Fibroblast of villous mesenchyme (primary cell): ENCODE data around the gene PODNL1. TPM values are rescaled to one million over a fixed set of nuclear protein-coding genes. Genes with fewer than 3 reads are reported as not detected.
A peak's percentile ranks its signal among the peaks of the same experiment; 100 is the strongest.

Experiments used
- DNase-seq: peaks from one replicate; pipeline ENCODE4 v3.0.0-alpha.2; 2010; ENCODE audit warnings: low read depth
- H3K4me3 ChIP-seq: 2 replicates; pipeline ENCODE4 v1.5.1; 2011; ENCODE audit warnings: low read depth, mild to moderate bottlenecking, low read length
- CTCF ChIP-seq: IDR thresholded peaks from 2 replicates; pipeline ENCODE4 v1.5.1; 2012; ENCODE audit warnings: low read depth, mild to moderate bottlenecking, low read length; ENCODE audit not compliant: insufficient read depth
- total RNA-seq: library from RNA; depleted of rRNA; stranded (reverse); fragments of >200 nt; gene quantifications from 2 replicates; pipeline ENCODE4 v1.2.3, GENCODE V29; 2012

The PODNL1 gene
- total RNA-seq, 1 donor, result 2.6 TPM

GRCh38 chr19:13892870-13893269 lies 45.3 kb downstream of the PODNL1 start:
- no peak for DNase-seq
- no peak for TF ChIP-seq CTCF
- no peak overlapping the region for H3K4me3 ChIP-seq

- H3K4me3 ChIP-seq, result no peak overlapping the region
- no peak for DNase-seq
- no peak for TF ChIP-seq CTCF
Observed at GRCh38 chr19:13890136-13890535, 48.1 kb downstream of the PODNL1 start.

- DNase-seq, result no peak
- no peak overlapping the region for H3K4me3 ChIP-seq
- no peak for TF ChIP-seq CTCF
Observed at GRCh38 chr19:13888281-13888680, 49.9 kb downstream of the PODNL1 start.

GRCh38 chr19:13887517-13887916 lies 50.7 kb downstream of the PODNL1 start:
- TF ChIP-seq CTCF, result no peak
- peak; percentile 72 for DNase-seq
- H3K4me3 ChIP-seq, result no peak overlapping the region

GRCh38 chr19:13887018-13887436 lies 51.2 kb downstream of the PODNL1 start:
- TF ChIP-seq CTCF, result no peak
- H3K4me3 ChIP-seq, result no peak overlapping the region
- DNase-seq, result no peak

GRCh38 chr19:13885826-13886365 lies 52.3 kb downstream of the PODNL1 start:
- no peak for DNase-seq
- no peak for TF ChIP-seq CTCF

GRCh38 chr19:13884726-13885591 lies 53.3 kb downstream of the PODNL1 start:
- no peak overlapping the region for H3K4me3 ChIP-seq
- no peak for TF ChIP-seq CTCF
- no peak for DNase-seq

More at GRCh38 chr19:13885826-13886365, 52.3 kb downstream of the PODNL1 start:
- no peak overlapping the region for H3K4me3 ChIP-seq
